A673 (cell line): ENCODE results near the gene ZNFX1. TPM values are rescaled to one million over a fixed set of nuclear protein-coding genes. Genes with fewer than 3 reads are reported as not detected.
A peak's percentile ranks its signal among the peaks of the same experiment; 100 is the strongest.

ENCODE experiments used
- BruUV-seq: library from RNA; stranded (reverse); fragments of 400-500 nt; replicated peaks from 2 replicates; lab custom pipeline; 2021; lab: Mats Ljungman, UMichigan
- CTCF ChIA-PET: fragments of 300-600 bp; sonication (Branson Sonifier 250); formaldehyde crosslinking; loops from one replicate; lab custom pipeline; 2022; ENCODE audit warnings: antibody characterized with exemption; lab: Charles Lee
- POLR2A ChIA-PET: fragments of 300-600 bp; sonication (Branson Sonifier 250); formaldehyde crosslinking; loops from one replicate; lab custom pipeline; 2022; ENCODE audit warnings: antibody characterized with exemption; ENCODE audit not compliant: low non-redundant PET; lab: Charles Lee
- DNase-seq: peaks from one replicate; pipeline ENCODE4 v3.0.0-alpha.2; 2015; ENCODE audit warnings: low spot score
- H3K27ac ChIP-seq: fragments of 200-600 bp; sonication (generic); 2 replicates; pipeline ENCODE4 v1.5.1; 2016; ENCODE audit warnings: mixed run types, low read depth, mild to moderate bottlenecking, mixed read lengths, antibody characterized with exemption, low read length; ENCODE audit not compliant: poor library complexity, severe bottlenecking
- H3K27me3 ChIP-seq: fragments of 200-600 bp; sonication (generic); replicated peaks from 2 replicates; pipeline ENCODE4 v1.6.1; 2017; ENCODE audit warnings: mixed run types, low read depth, mild to moderate bottlenecking, mixed read lengths, antibody characterized with exemption, low read length; ENCODE audit not compliant: insufficient read depth, poor library complexity
- H3K36me3 ChIP-seq: fragments of 200-600 bp; sonication (generic); 2 replicates; pipeline ENCODE4 v1.6.1; 2016; ENCODE audit warnings: mixed run types, mild to moderate bottlenecking, mixed read lengths, antibody characterized with exemption, low read length; ENCODE audit not compliant: insufficient read depth, poor library complexity, severe bottlenecking
- H3K4me1 ChIP-seq: fragments of 200-600 bp; sonication (generic); 2 replicates; pipeline ENCODE4 v1.6.1; 2017; ENCODE audit warnings: mixed run types, mild to moderate bottlenecking, mixed read lengths, antibody characterized with exemption, low read length; ENCODE audit not compliant: insufficient read depth, poor library complexity, severe bottlenecking
- H3K4me3 ChIP-seq: fragments of 200-600 bp; sonication (generic); 2 replicates; pipeline ENCODE4 v1.5.1; 2016; ENCODE audit warnings: low read depth, mixed run types, mild to moderate bottlenecking, mixed read lengths, low read length; ENCODE audit not compliant: poor library complexity, severe bottlenecking
- H3K9me3 ChIP-seq: fragments of 200-600 bp; sonication (generic); 2 replicates; pipeline ENCODE4 v1.6.1; 2016; ENCODE audit warnings: mixed run types, low read depth, mild to moderate bottlenecking, mixed read lengths, antibody characterized with exemption, low read length; ENCODE audit not compliant: poor library complexity, severe bottlenecking
- EZH2 ChIP-seq: fragments of 200-600 bp; sonication (generic); IDR thresholded peaks from 2 replicates; pipeline ENCODE4 v1.6.1; 2017; ENCODE audit warnings: borderline replicate concordance, low read depth, mild to moderate bottlenecking, mixed read lengths, antibody characterized with exemption, low read length; ENCODE audit not compliant: poor library complexity, severe bottlenecking
- intact Hi-C: fragments of 100-400 bp; cut with micrococcal nuclease; formaldehyde crosslinking; loops from one replicate; pipeline ENCODE4 v1.10.0; 2022; ENCODE audit not compliant: unreplicated experiment
- total RNA-seq: library from RNA; stranded (reverse); gene quantifications from 2 replicates; pipeline ENCODE4 v1.2.3, GENCODE V29; 2021
- TF ChIP-seq, protein P1 (sequence below): fragments of 300-800, 200-600 bp; sonication (generic); conservative IDR thresholded peaks from 2 replicates; pipeline ENCODE4 v1.5.1; 2017; ENCODE audit warnings: low read depth, mild to moderate bottlenecking, antibody characterized with exemption, low read length, moderate library complexity, mixed read lengths

ZNFX1 gene
- total RNA-seq, 1 experiment from 2014 or later, result 19.0 TPM

DNA sequence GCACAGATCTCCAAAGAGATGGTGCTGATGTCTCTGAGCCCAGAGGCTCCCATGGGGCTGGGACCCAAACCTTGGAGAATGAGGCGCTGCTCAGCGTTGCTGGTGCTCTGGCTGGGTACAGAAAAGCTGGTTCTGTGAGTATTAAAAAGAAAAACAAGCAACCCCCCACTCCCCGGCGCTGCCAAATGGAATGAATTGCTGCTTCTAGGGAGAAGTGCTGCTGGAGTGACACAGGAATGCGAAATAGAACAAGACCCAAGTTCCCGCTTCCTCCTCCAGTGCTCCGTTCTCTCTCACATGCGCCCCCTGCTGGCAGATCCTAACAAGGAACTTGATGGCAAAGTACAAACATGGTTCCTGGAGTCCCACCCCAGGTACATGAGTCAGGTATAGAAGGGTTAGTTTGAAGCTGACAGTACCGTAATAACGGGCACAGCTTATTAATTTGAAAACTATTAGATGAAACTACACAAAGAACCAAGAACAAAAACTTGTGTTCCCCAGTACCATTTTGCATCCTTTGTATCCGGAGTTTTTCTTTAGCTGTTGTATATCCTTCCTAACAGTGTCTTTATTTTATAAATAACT lies 60.8 kb downstream of the ZNFX1 start:
- intact Hi-C loops, result loop anchor here (1.0 kb wide), 1 partner anchor 84 kb away; no protein-coding TSS in a partner anchor
- DNase-seq, result peak; percentile 94
- H3K36me3 ChIP-seq, result peaks cover 7% of the 10 kb centered on the region
- no TSS peak for BruUV-seq
- H3K27ac ChIP-seq, result no peak overlapping the region
- ChIA-PET POLR2A (interaction anchor here (0.7 kb wide), 1 partner anchor 85 kb away, joined by 3 read pairs; no protein-coding TSS in a partner anchor), CTCF (interaction anchor here (0.7 to 1.9 kb wide), 3 partner anchors 11 to 88 kb away, joined by 6 to 15 read pairs (median 14); no protein-coding TSS in a partner anchor)
- no peak overlapping the region for H3K4me3 ChIP-seq
- H3K9me3 ChIP-seq, result no peaks in the 10 kb centered on the region
- no peak for TF ChIP-seq EZH2
- TF ChIP-seq, protein P1, sequence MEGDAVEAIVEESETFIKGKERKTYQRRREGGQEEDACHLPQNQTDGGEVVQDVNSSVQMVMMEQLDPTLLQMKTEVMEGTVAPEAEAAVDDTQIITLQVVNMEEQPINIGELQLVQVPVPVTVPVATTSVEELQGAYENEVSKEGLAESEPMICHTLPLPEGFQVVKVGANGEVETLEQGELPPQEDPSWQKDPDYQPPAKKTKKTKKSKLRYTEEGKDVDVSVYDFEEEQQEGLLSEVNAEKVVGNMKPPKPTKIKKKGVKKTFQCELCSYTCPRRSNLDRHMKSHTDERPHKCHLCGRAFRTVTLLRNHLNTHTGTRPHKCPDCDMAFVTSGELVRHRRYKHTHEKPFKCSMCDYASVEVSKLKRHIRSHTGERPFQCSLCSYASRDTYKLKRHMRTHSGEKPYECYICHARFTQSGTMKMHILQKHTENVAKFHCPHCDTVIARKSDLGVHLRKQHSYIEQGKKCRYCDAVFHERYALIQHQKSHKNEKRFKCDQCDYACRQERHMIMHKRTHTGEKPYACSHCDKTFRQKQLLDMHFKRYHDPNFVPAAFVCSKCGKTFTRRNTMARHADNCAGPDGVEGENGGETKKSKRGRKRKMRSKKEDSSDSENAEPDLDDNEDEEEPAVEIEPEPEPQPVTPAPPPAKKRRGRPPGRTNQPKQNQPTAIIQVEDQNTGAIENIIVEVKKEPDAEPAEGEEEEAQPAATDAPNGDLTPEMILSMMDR, result peak; percentile 89
- H3K27me3 ChIP-seq, result no peaks in the 10 kb centered on the region
- H3K4me1 ChIP-seq, result peaks cover 13% of the 10 kb centered on the region

DNA sequence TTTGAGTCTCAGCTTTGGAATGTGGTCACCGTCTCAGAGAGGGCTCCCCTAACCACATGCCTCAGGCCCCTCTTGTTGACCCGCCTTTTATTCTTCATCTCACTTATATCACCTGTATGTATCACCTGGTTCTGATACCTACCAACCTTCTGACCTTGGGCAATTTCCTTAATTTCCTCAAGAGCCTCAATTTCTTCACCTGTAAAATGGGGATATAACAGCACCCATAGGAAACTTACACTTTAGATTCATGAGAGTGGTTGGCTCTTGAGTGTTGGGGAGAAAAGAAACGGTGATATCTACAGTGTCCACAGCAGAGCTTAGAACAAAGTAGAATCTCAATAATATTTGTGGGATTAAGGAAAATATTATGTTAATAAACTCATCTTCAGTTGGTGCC lies 62.6 kb downstream of the ZNFX1 start:
- no peaks in the 10 kb centered on the region for H3K36me3 ChIP-seq
- H3K4me1 ChIP-seq, result peaks cover 6% of the 10 kb centered on the region
- peaks cover 6% of the 10 kb centered on the region for H3K9me3 ChIP-seq
- TF ChIP-seq EZH2, result no peak
- TF ChIP-seq, protein P1, result no peak
- no peak overlapping the region for H3K27ac ChIP-seq
- CTCF ChIA-PET, result no interaction called here
- no peak for DNase-seq
- no TSS peak for BruUV-seq
- no peak overlapping the region for H3K4me3 ChIP-seq
- POLR2A ChIA-PET, result no interaction called here
- intact Hi-C loops, result no loop called here
- H3K27me3 ChIP-seq, result no peaks in the 10 kb centered on the region

DNA sequence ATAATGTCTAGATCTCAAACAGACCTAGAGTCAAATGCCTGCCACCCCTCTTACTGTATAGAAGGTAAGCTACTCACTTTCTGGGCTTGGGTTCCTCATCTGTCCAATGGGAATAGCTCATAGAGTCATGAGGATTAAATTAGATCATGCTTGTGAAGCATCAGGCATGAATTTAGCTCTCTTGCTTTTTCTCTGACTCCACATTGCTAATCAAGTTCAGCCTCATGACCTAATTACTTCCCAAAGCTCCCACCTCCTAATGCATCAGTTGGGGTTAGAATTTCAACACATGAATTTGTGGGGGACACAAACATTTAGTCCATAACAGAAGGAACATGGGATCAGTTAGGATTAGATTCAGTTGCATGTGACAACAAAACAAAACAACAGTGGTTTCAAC lies 63.3 kb downstream of the ZNFX1 start:
- Histone ChIP-seq H3K36me3 (no peaks in the 10 kb centered on the region), H3K4me1 (peaks cover 4% of the 10 kb centered on the region), H3K9me3 (peaks cover 9% of the 10 kb centered on the region), H3K27ac (no peak overlapping the region), H3K4me3 (no peak overlapping the region), H3K27me3 (no peaks in the 10 kb centered on the region)
- no peak for DNase-seq
- POLR2A ChIA-PET, result no interaction called here
- BruUV-seq, result no TSS peak
- no peak for TF ChIP-seq EZH2
- TF ChIP-seq, protein P1, result no peak
- CTCF ChIA-PET, result interaction anchor here (0.6 to 0.7 kb wide), 2 partner anchors 25 to 163 kb away, joined by 7 read pairs; no protein-coding TSS in a partner anchor
- intact Hi-C loops, result no loop called here
